Activated CD4-positive, alpha-beta T cell treated with anti-CD3 and anti-CD28 coated beads for 24 hours (primary cell): Measurements from ENCODE around the gene CLEC16A.

Source experiments
- DNase-seq, 2 donors: peaks; one replicate each; pipeline ENCODE4 v3.0.0-alpha.2; 2020; ENCODE audit warnings: low read depth in 2 of 2

CLEC16A gene, protein sequence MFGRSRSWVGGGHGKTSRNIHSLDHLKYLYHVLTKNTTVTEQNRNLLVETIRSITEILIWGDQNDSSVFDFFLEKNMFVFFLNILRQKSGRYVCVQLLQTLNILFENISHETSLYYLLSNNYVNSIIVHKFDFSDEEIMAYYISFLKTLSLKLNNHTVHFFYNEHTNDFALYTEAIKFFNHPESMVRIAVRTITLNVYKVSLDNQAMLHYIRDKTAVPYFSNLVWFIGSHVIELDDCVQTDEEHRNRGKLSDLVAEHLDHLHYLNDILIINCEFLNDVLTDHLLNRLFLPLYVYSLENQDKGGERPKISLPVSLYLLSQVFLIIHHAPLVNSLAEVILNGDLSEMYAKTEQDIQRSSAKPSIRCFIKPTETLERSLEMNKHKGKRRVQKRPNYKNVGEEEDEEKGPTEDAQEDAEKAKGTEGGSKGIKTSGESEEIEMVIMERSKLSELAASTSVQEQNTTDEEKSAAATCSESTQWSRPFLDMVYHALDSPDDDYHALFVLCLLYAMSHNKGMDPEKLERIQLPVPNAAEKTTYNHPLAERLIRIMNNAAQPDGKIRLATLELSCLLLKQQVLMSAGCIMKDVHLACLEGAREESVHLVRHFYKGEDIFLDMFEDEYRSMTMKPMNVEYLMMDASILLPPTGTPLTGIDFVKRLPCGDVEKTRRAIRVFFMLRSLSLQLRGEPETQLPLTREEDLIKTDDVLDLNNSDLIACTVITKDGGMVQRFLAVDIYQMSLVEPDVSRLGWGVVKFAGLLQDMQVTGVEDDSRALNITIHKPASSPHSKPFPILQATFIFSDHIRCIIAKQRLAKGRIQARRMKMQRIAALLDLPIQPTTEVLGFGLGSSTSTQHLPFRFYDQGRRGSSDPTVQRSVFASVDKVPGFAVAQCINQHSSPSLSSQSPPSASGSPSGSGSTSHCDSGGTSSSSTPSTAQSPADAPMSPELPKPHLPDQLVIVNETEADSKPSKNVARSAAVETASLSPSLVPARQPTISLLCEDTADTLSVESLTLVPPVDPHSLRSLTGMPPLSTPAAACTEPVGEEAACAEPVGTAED

DNA sequence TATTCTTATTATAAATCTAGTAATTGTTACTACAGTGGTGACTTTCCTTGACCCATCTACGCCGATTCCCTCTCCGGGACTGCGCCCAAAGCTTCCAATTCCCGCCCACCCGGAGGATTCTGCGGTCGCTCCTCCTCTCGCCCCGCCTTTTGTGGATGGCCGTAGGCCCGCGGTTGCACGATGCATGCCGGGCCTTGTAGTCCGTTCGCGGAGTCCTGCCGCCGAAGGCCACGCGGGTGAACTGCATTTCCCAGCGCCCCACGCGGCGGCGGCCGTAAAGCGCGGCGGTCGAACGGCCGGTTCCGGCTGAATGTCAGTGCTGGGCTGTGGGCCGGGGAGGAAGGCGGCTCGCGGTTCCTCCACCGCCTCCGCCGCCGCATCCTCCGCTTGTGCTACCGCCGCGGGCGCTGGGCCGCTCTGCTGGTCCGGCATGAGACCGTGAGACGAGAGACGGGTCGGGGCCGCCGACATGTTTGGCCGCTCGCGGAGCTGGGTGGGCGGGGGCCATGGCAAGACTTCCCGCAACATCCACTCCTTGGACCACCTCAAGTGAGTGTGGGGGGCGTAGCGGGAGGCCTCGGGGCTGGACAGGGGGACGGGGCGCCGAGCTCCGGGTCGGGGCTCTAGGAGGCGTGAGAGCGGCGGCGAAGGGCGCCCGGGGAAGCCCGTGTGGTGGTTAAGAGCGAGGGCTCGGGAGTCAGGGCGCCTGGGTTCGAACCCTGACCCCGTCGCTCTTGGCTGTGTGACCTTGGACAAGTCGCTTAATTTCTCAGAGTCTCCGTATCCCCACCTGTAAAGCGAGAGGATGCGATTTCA, at the start of gene CLEC16A:
Gene CLEC16A, plus strand, starts transcription at position 316 of the 816 bp plus-strand sequence. Its CDS starts 154 bp downstream, at position 470.
- DNase-seq, result peak; percentile 92 to 96

DNA sequence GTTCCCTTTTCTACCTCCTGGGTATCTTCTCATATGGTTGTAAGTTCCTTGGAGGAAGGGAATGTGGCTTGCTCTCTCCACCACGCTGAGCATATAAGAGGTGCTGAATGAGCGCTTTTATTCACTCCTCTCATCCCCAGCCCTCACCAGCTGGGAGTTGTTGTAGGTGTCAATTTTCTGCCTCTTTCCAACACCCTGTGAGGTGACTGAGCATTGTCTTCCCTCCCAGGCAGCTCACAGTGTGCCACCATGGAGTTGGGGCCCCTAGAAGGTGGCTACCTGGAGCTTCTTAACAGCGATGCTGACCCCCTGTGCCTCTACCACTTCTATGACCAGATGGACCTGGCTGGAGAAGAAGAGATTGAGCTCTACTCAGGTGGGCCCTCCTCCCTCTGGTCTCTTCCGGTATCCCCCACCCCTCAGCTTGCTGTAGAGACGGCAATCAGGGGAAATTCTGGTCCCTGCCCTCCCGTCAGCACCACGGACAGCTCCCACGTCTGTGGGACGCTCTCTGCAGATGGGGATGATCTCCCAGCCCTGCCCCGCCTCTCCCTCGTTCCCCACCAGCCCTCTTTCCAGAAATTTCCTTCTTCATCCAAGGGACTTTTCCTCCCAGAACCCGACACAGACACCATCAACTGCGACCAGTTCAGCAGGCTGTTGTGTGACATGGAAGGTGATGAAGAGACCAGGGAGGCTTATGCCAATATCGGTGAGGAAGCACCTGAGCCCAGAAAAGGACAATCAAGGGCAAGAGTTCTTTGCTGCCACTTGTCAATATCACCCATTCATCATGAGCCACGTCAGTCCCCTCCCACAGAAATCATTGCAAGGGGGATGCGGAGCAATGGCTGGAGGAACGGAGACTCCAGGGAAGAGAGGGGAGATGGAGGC, 49.1 kb upstream of the CLEC16A start:
- peak in 1 of 2 donors; percentile 24 for DNase-seq

DNA sequence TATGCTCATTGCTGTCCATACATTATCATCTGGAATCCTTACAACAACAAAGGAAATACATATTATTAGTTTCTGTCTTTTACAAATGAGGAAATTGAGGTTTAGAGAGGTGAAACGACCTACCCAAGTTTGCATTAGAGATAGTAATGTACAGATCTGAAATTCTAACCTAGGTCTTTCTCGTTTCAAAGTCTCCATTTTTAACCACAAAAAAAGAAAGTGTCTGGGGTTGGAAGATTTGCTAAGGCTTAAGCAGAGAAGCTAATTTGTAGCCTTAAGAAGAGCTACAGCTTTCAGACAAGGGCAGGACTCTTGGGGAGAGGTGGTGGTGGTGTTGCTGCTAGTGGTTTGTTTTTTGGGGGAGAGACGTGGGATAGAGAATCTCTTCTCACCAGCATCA, 48.2 kb upstream of the CLEC16A start:
- no peak for DNase-seq

DNA sequence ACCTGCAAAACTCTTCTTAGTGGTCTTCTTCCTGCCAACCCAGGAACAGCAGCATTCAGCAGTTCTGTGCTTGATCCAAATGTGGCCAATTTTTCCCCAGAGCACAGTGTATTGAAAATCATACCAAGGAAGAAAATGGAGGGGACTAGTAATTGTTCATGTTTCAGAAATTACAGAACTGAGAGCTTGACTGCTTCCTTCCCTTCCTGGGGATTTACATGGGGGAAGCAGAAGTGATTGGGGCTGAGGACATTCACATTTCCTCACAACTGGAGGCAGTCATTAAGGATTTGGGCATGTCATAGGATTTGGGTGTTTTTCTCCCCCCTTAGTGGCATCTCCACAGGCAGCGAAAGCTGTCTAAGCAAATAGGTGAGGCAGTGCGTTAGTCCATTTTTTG, 47.6 kb upstream of the CLEC16A start:
- no peak for DNase-seq

DNA sequence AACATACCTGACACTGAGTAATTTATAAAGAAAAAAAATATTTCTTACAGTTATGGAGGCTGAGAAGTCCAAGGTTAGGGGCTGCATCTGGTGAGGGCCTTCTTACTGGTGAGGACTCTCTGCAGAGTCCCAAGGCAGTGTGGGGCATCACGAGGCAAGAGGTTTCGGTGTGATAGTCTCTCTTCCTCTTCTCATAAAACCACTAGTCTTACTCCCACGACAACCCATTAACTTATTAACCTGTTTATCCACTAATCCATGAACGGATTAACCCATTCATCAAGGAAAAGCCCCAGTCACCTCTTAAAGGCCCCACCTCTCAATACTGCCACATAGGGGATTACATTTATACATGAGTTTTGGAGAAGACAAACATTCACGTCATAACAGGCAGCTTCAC, 47.2 kb upstream of the CLEC16A start:
- DNase-seq, result no peak

DNA sequence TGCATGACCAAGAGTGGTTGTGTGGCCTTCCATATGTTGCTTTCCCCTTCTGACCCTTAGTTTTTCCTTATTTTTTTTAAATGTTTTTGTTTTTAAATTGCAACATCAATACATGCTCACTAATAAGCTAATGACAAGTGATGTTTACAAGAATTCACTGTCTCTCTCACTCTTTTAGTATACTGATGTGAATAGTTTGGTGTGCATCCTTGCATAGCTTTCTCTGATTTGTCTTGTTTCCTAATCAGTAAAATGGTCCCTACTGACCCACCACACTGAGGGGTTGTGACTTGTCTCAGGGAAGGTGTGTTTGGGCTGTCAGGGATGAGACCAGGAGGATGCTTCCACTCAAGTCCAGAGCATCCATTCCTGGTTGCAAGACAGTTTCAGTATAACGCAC, 41.4 kb upstream of the CLEC16A start:
- no peak for DNase-seq

DNA sequence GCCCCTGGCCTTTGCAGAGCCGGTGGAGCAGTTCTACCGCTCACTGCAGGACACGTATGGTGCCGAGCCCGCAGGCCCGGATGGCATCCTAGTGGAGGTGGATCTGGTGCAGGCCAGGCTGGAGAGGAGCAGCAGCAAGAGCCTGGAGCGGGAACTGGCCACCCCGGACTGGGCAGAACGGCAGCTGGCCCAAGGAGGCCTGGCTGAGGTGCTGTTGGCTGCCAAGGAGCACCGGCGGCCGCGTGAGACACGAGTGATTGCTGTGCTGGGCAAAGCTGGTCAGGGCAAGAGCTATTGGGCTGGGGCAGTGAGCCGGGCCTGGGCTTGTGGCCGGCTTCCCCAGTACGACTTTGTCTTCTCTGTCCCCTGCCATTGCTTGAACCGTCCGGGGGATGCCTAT, 37.9 kb upstream of the CLEC16A start:
- no peak for DNase-seq

DNA sequence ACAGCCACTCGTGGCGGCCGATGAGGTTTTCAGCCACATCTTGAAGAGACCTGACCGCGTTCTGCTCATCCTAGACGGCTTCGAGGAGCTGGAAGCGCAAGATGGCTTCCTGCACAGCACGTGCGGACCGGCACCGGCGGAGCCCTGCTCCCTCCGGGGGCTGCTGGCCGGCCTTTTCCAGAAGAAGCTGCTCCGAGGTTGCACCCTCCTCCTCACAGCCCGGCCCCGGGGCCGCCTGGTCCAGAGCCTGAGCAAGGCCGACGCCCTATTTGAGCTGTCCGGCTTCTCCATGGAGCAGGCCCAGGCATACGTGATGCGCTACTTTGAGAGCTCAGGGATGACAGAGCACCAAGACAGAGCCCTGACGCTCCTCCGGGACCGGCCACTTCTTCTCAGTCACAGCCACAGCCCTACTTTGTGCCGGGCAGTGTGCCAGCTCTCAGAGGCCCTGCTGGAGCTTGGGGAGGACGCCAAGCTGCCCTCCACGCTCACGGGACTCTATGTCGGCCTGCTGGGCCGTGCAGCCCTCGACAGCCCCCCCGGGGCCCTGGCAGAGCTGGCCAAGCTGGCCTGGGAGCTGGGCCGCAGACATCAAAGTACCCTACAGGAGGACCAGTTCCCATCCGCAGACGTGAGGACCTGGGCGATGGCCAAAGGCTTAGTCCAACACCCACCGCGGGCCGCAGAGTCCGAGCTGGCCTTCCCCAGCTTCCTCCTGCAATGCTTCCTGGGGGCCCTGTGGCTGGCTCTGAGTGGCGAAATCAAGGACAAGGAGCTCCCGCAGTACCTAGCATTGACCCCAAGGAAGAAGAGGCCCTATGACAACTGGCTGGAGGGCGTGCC, 37.2 kb upstream of the CLEC16A start:
- DNase-seq, result no peak

DNA sequence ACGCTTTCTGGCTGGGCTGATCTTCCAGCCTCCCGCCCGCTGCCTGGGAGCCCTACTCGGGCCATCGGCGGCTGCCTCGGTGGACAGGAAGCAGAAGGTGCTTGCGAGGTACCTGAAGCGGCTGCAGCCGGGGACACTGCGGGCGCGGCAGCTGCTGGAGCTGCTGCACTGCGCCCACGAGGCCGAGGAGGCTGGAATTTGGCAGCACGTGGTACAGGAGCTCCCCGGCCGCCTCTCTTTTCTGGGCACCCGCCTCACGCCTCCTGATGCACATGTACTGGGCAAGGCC, 36.7 kb upstream of the CLEC16A start:
- no peak for DNase-seq

DNA sequence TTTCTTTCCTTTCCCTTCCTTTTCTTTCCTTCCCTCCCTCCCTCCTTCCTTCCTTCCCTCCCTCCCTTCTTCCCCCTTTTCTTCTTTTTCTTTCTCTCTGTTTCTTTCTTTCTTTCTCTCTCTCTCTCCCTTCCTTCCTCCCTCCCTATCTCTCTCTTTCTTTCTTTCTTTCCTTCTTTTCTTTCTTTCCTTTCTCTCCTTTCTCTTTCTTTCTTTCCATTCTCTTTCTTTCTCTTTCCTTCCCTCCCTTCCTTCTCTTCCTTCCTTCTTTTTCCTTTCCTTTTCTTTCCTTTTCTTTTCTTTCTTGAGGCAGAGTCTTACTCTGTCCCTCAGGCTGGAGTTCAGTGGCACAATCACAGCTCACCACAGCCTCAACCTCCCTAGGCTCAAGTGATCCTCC, 33.1 kb upstream of the CLEC16A start:
- DNase-seq, result no peak

DNA sequence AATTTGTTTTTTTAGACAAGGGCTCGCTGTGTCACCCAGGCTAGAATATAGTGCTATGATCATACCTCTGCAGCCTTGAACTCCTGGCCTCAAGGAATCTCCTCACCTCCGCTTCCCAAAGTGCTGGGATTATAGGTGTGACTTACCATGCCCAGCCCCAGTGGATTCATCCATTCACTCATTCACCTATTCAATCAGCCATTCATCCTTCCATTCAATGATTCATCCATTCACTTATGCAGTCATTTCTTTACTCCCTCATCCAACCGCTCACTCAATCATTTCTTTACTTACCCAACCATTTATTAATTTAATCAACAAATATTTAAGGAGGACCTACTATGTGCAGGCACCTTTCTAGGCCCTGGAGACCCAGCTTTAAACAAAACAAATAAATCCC, 27.8 kb upstream of the CLEC16A start:
- no peak for DNase-seq

DNA sequence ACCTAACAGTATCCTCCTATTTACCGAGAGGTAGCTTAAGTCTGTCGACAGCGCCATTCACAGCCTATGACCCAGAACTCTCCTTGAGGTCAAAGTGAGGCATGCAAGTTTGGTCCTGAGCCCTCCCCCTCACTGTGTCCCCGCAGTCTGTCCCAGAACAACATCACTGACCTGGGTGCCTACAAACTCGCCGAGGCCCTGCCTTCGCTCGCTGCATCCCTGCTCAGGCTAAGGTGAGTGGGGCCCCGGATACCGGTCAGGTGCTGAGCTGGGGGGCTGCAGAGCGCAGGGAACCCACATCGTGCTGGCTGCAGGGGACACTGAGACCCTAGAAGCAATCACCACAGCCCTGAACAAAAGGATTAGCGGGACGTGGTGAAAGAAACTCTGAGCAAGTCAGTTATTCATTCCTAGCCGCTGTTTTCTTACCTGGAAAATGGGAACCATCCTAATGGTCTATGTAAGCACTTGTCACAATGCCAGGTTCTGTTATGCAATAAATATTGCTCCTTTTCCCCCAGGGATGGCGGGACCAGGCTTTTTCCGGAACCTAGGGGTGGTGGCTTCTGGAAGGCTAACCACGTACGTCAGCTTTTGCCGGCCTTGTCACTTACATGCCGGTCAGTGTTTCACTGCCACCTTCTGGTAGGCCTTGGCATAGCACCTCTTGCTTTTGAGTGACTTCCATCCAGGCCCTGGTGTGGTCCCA, 25.9 kb upstream of the CLEC16A start:
- peak; percentile 76 to 88 for DNase-seq

DNA sequence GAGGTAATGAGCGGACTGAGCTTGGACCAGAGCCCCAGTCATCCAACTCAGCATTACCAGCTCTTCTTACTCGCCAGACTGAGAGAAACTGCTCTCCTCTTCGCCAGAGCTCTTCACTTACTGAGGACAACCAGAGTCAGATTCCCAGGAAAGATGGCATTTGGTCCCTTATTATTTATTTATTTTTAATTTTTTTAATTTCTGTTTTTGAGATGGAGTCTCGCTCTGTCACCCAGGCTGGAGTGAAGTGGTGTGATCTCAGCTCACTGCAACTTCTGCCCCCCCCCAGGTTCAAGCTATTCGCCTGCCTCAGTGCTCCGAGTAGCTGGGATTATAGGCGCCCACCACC, 25.4 kb upstream of the CLEC16A start:
- DNase-seq, result no peak

DNA sequence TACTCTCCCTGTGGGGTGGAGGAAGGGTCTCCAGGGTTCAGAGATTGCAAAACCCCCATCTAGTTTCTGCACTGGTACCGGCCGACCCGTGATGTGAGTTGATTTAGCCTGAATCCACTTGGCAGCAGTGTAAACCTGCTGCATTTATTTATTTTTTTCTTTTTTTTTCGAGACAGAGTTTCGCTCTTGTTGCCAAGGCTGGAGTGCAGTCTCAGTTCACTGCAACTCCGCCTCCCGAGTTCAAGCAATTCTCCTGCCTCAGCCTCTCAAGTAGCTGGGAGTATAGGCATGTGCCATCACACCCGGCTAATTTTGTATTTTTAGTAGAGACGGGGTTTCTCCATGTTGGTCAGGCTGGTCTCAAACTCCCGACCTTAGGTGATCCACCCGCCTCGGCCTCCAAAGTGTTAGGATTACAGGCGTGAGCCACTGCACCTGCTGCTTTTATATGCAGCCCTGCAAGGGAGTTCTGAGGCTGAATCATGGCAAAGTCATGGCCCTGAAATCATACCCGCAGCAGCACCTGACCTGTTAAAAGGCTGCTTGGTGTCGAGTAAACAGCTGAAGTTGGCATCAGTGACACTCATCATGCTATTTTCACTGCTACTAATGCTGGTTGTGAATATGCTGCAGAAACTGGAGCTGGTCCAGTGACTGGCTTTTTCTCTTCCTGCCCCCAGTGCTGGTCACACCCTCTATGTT, 23.5 kb upstream of the CLEC16A start:
- no peak for DNase-seq

DNA sequence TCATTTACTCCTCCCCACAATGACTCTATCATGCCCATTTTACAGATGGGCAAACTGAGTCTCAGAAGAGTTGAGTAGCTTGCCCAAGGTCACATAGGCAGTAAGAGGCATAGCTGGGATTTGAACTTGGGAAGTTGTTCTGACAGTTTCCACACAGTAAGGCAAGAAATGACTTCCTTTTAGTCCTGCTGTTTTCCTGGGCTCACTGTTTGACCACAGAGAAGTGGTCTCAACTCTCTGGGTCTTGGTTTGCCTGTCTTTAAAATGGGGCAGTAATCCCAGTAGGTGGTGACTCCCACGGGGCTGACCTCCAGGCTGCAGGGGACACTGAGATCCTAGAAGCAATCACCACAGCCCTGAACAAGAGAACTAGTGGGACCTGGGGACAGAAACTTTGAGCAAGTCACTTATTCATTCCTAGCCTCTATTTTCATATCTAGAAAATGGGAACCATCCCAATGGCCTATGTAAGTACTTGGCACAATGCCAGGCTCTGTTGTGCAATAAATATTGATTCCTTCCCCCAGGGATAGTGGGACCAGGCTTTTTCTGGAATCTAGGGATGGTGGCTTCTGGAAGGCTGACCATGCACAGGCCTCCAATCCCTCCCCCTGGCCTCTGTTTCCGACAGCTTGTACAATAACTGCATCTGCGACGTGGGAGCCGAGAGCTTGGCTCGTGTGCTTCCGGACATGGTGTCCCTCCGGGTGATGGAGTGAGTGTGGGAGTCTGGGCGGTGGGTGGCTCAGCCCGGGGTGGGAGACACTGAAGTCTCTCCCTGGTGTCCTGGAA, 22.6 kb upstream of the CLEC16A start:
- DNase-seq, result no peak

DNA sequence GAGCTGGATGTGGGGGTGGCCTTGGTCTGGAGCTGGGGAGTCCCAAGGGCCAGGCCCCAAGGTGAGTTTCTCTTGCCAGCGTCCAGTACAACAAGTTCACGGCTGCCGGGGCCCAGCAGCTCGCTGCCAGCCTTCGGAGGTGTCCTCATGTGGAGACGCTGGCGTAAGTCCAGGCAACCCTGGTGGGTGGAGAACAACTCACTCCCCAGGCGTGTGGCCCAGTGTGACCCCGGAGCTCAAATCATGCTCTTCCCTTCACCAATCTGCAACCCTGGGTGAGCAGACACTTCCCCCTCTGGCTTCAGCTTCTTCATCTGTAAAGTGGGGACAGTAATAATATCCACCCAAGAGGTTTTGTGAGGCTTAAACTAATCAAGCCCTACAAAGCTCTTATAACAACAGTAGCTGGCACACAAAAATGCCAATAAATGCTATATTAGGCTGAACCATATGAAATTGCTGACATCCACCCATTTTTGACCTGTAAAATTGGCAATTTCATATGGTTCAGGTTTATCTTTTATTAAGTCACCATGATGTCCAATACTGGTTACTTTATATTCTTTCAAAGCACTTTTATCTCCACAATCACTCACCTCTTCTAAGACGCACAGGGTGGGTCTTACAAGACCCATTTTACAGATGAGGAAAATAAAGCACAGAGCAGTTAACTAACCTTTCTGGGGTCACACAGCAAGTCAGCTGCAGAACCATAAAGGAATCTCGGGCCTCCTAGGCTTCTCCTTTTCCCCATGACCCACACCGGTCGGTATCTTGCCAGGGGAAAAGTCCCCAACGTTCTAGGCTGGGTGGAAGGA, 21.8 kb upstream of the CLEC16A start:
- DNase-seq, result no peak

DNA sequence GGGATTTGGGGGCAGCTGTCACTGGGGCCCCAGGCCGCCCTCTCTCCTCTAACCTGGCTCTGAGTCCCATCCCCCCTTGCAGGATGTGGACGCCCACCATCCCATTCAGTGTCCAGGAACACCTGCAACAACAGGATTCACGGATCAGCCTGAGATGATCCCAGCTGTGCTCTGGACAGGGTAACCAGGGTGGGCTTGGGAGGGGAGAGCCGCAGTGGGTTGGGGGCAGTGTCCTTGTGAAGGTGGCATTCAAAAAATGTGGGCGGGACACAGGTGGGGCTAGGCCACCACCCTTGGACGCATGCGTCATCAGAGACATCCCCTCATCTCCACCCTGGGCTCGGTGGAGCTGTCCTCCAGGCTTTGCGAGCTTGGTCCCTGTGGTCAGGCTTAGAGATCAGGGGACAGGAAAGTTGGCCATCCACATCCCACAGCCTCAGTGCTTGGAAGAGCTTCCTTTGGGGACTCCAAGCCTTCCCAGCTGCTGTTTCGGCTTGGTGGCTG, 21.2 kb upstream of the CLEC16A start:
- no peak for DNase-seq
